HEK293 (cell line): ENCODE measurements around the gene AQP1.

Experiments used
- CTCF ChIA-PET: fragments of 350-600 bp; formaldehyde crosslinking; extraction: SDS; loops from one replicate; lab custom pipeline; 2021; ENCODE audit warnings: antibody characterized with exemption; lab: Yijun Ruan, JAX
- POLR2A ChIA-PET: fragments of 300-600 bp; formaldehyde crosslinking; extraction: SDS; loops from one replicate; lab custom pipeline; 2020; ENCODE audit warnings: antibody characterized with exemption, inconsistent platforms; lab: Yijun Ruan, JAX
- H3K27ac ChIP-seq: fragments of 200-500 bp; sonication (Bioruptor generic); 2 replicates; pipeline ENCODE4 v1.5.1; 2014; ENCODE audit warnings: low read depth, low read length, control low read depth, inconsistent platforms; ENCODE audit errors: extremely low read depth
- H3K36me3 ChIP-seq, 2 experiments: fragments of 200-500 bp in 1 of 2; sonication (Bioruptor generic) in 1 of 2; 1 replicate in 1 of 2; 2 replicates in 1 of 2; pipeline ENCODE4 v1.5.1; 2014 to 2017; ENCODE audit warnings: inconsistent platforms in 2 of 2, low read length in 2 of 2; ENCODE audit not compliant: control insufficient read depth in 2 of 2, insufficient read depth in 1 of 2
- H3K4me1 ChIP-seq: fragments of 200-500 bp; sonication (Bioruptor generic); 2 replicates; pipeline ENCODE4 v1.5.1; 2014; ENCODE audit warnings: mild to moderate bottlenecking, low read length, inconsistent platforms; ENCODE audit not compliant: control insufficient read depth, insufficient read depth
- H3K4me3 ChIP-seq: 2 replicates; pipeline ENCODE4 v1.5.1; 2011; ENCODE audit warnings: low read depth, mild to moderate bottlenecking, control low read depth, low read length, moderate library complexity
- H3K9me3 ChIP-seq: fragments of 200-500 bp; sonication (Bioruptor generic); 2 replicates; pipeline ENCODE4 v1.5.1; 2014; ENCODE audit warnings: low read depth, low read length, inconsistent platforms; ENCODE audit not compliant: control insufficient read depth, insufficient read depth
- ATF2 ChIP-seq: fragments of 450-650 bp; formaldehyde crosslinking; IDR thresholded peaks from 2 replicates; pipeline ENCODE4 v1.5.1; 2016; ENCODE audit warnings: missing biosample characterization, missing genetic modification characterization, low read depth
- HOXA7 ChIP-seq: sonication (generic); formaldehyde crosslinking; IDR thresholded peaks from 2 replicates; pipeline ENCODE4 v1.8.1; 2022; ENCODE audit warnings: missing genetic modification reagents, borderline replicate concordance
- MYNN ChIP-seq: fragments of 450-650 bp; formaldehyde crosslinking; IDR thresholded peaks from 2 replicates; pipeline ENCODE4 v1.5.1; 2016; ENCODE audit warnings: missing biosample characterization, missing genetic modification characterization, borderline replicate concordance
- PRDM2 ChIP-seq: fragments of 450-650 bp; formaldehyde crosslinking; IDR thresholded peaks from 2 replicates; pipeline ENCODE4 v1.5.1; 2016; ENCODE audit warnings: missing biosample characterization, missing genetic modification characterization, borderline replicate concordance
- PRDM6 ChIP-seq: fragments of 450-650 bp; formaldehyde crosslinking; IDR thresholded peaks from 2 replicates; pipeline ENCODE4 v1.5.1; 2017; ENCODE audit warnings: missing biosample characterization, missing genetic modification characterization
- SP2 ChIP-seq: fragments of 450-650 bp; formaldehyde crosslinking; IDR thresholded peaks from 2 replicates; pipeline ENCODE4 v1.5.1; 2016; ENCODE audit warnings: missing biosample characterization, missing genetic modification characterization
- YY1 ChIP-seq: fragments of 450-650 bp; formaldehyde crosslinking; IDR thresholded peaks from 2 replicates; pipeline ENCODE4 v1.5.1; 2018; ENCODE audit warnings: missing biosample characterization, missing genetic modification characterization
- ZBTB11 ChIP-seq: fragments of 450-650 bp; formaldehyde crosslinking; conservative IDR thresholded peaks from 2 replicates; pipeline ENCODE4 v1.5.1; 2016; ENCODE audit warnings: low read depth, missing biosample characterization, missing genetic modification characterization
- ZIC2 ChIP-seq: fragments of 450-650 bp; formaldehyde crosslinking; IDR thresholded peaks from 2 replicates; pipeline ENCODE4 v1.5.1; 2016; ENCODE audit warnings: missing biosample characterization, missing genetic modification characterization
- ZNF138 ChIP-seq: fragments of 450-650 bp; formaldehyde crosslinking; IDR thresholded peaks from 2 replicates; pipeline ENCODE4 v1.5.1; 2016; ENCODE audit warnings: missing biosample characterization, missing genetic modification characterization, borderline replicate concordance
- ZNF521 ChIP-seq: fragments of 450-650 bp; formaldehyde crosslinking; IDR thresholded peaks from 2 replicates; pipeline ENCODE4 v1.5.1; 2017; ENCODE audit warnings: missing biosample characterization, mild to moderate bottlenecking, missing genetic modification characterization
- ZNF654 ChIP-seq: fragments of 450-650 bp; formaldehyde crosslinking; IDR thresholded peaks from 2 replicates; pipeline ENCODE4 v1.5.1; 2016; ENCODE audit warnings: low read depth, missing biosample characterization, missing genetic modification characterization
- ZNF791 ChIP-seq: fragments of 450-650 bp; formaldehyde crosslinking; IDR thresholded peaks from 2 replicates; pipeline ENCODE4 v1.5.1; 2016; ENCODE audit warnings: missing biosample characterization, missing genetic modification characterization

AQP1 gene

GRCh38 chr7:30908681-30909080 lies 3.0 kb upstream of the AQP1 start (continued):
- no peak for TF ChIP-seq ZNF654 (tag by site-specific recombination)
- no peak for TF ChIP-seq MYNN (tag by site-specific recombination)
- TF ChIP-seq ZNF138 (tag by site-specific recombination), result no peak

GRCh38 chr7:30909431-30909830 lies 2.2 kb upstream of the AQP1 start:
- ChIA-PET POLR2A (no interaction called here), CTCF (interaction anchor here (1.1 kb wide), 1 partner anchor 11 kb away, joined by 4 read pairs; no protein-coding TSS in a partner anchor)
- H3K4me1 ChIP-seq, result no peaks in the 10 kb centered on the region
- no peaks in the 10 kb centered on the region for H3K9me3 ChIP-seq
- H3K36me3 ChIP-seq, result no peaks in the 10 kb centered on the region
- H3K4me3 ChIP-seq, result no peak overlapping the region
- TF ChIP-seq PRDM2 (tag by site-specific recombination), result no peak
- no peak for TF ChIP-seq HOXA7
- no peak for TF ChIP-seq PRDM6 (tag by site-specific recombination)
- TF ChIP-seq SP2 (tag by site-specific recombination), result no peak
- TF ChIP-seq YY1 (tag by site-specific recombination), result no peak
- no peak for TF ChIP-seq ZNF521 (tag by site-specific recombination)
- no peak for TF ChIP-seq ZNF791 (tag by site-specific recombination)
- TF ChIP-seq ATF2 (tag by site-specific recombination), result no peak
- no peak for TF ChIP-seq MYNN (tag by site-specific recombination)
- no peak for TF ChIP-seq ZIC2 (tag by site-specific recombination)
- TF ChIP-seq ZBTB11 (tag by site-specific recombination), result no peak
- no peak overlapping the region for H3K27ac ChIP-seq
